GM12891 (cell line): ENCODE measurements around the gene ADCY3.

Source experiments
- POLR2AphosphoS5 ChIP-seq: IDR thresholded peaks from 2 replicates; pipeline ENCODE4 v1.6.1; 2011; ENCODE audit warnings: low read depth, low read length, control low read depth
- SPI1 ChIP-seq: IDR thresholded peaks from 2 replicates; pipeline ENCODE4 v1.6.1; 2011; ENCODE audit warnings: low read depth, low read length, control low read depth

DNA sequence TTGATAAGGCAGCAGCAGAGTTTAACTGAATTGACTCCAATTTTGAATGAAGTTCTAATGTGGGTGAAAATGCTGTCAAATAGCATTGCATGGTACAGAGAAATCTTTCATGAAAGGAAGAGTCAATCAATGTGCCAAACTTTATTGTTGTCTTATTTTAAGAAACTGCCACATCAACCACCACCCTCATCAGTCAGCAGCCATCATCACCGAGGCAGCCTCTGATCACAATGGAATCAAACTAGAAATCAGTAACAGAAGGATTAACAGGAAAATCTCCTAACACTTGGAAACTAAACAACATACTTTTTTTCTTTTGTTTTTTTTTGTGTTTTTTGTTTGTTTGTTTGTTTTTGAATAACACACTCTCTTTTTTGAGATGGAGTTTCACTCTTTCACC is 41.9 kb upstream of the ADCY3 start:
- TF ChIP-seq SPI1 = no peak
- no peak for TF ChIP-seq POLR2AphosphoS5
